ENCODE measurements around the gene PPIG. TPM values are rescaled to one million over a fixed set of nuclear protein-coding genes. Genes with fewer than 3 reads are reported as not detected.
"Not testable (repeated sequence)": the region's sequence is repeated elsewhere in the genome, so short reads cannot be mapped to it uniquely, and the experiment has no call there.

Gene PPIG
- total RNA-seq, 1 donor from 2014 or later, result 25.6 TPM

- Histone ChIP-seq H3K36me3 (ENCODE audit: control insufficient read depth in 3 of 3, insufficient read depth in 3 of 3, low read length in 3 of 3) (no peaks in the 10 kb centered on the region), H3K27me3 (ENCODE audit: control insufficient read depth in 3 of 3, insufficient read depth in 3 of 3, low read length in 3 of 3) (no peaks in the 10 kb centered on the region), H3K9me3 (ENCODE audit: control insufficient read depth in 3 of 3, low read length in 3 of 3) (no peaks in the 10 kb centered on the region), H3K27ac (ENCODE audit: low read depth, low read length) (no peak overlapping the region), H3K4me1 (ENCODE audit: control insufficient read depth in 3 of 3, insufficient read depth in 3 of 3, low read length in 3 of 3) (no peaks in the 10 kb centered on the region), H3K9ac (ENCODE audit: low read depth in 1 of 3, low read length in 3 of 3) (no peak overlapping the region), H3K4me3 (ENCODE audit: low read length in 3 of 3) (no peak overlapping the region)
These were observed 86.8 kb downstream of the PPIG start for GRCh38 chr2:169670937-169671336.

GRCh38 chr2:169672406-169672805, 88.3 kb downstream of the PPIG start:
- Histone ChIP-seq H3K9ac (ENCODE audit: low read depth in 1 of 3, low read length in 3 of 3) (no peak overlapping the region), H3K27me3 (ENCODE audit: control insufficient read depth in 3 of 3, insufficient read depth in 3 of 3, low read length in 3 of 3) (no peaks in the 10 kb centered on the region), H3K36me3 (ENCODE audit: control insufficient read depth in 3 of 3, insufficient read depth in 3 of 3, low read length in 3 of 3) (no peaks in the 10 kb centered on the region), H3K27ac (ENCODE audit: low read depth, low read length) (no peak overlapping the region), H3K4me3 (ENCODE audit: low read length in 3 of 3) (no peak overlapping the region), H3K4me1 (ENCODE audit: control insufficient read depth in 3 of 3, insufficient read depth in 3 of 3, low read length in 3 of 3) (no peaks in the 10 kb centered on the region), H3K9me3 (ENCODE audit: control insufficient read depth in 3 of 3, low read length in 3 of 3) (no peaks in the 10 kb centered on the region)

- Histone ChIP-seq H3K9ac (ENCODE audit: low read depth in 1 of 3, low read length in 3 of 3) (no peak overlapping the region), H3K27ac (ENCODE audit: low read depth, low read length) (no peak overlapping the region), H3K4me3 (ENCODE audit: low read length in 3 of 3) (no peak overlapping the region), H3K36me3 (ENCODE audit: control insufficient read depth in 3 of 3, insufficient read depth in 3 of 3, low read length in 3 of 3) (no peaks in the 10 kb centered on the region), H3K9me3 (ENCODE audit: control insufficient read depth in 3 of 3, low read length in 3 of 3) (no peaks in the 10 kb centered on the region), H3K27me3 (ENCODE audit: control insufficient read depth in 3 of 3, insufficient read depth in 3 of 3, low read length in 3 of 3) (no peaks in the 10 kb centered on the region), H3K4me1 (ENCODE audit: control insufficient read depth in 3 of 3, insufficient read depth in 3 of 3, low read length in 3 of 3) (no peaks in the 10 kb centered on the region)
These were observed 89.0 kb downstream of the PPIG start for GRCh38 chr2:169673106-169673505.

DNA sequence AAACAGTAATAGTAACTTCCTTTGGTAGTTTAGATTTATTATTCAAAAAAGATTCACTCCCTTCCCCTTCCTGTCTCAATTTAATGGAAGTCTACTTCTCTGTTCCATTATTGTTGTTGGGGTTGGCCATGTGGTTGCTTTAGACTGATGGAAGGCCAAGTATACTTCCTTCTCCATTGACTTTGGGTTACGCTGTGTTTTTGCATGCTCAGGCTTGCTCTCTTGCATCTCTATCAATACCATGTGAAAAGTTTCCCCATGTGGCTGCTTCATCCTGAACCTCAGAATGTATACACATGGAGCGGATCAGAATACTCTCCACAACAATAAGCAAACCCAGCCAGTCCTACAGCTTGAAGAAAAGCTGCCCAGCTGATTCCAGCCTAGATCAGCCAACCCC, 89.8 kb downstream of the PPIG start:
- no peaks in the 10 kb centered on the region for H3K9me3 ChIP-seq (ENCODE audit: control insufficient read depth in 3 of 3, low read length in 3 of 3)
- no peak overlapping the region for H3K4me3 ChIP-seq (ENCODE audit: low read length in 3 of 3)
- no peak overlapping the region for H3K27ac ChIP-seq (ENCODE audit: low read depth, low read length)
- H3K9ac ChIP-seq (ENCODE audit: low read depth in 1 of 3, low read length in 3 of 3), result no peak overlapping the region
- no peaks in the 10 kb centered on the region for H3K27me3 ChIP-seq (ENCODE audit: control insufficient read depth in 3 of 3, insufficient read depth in 3 of 3, low read length in 3 of 3)
- no peaks in the 10 kb centered on the region for H3K4me1 ChIP-seq (ENCODE audit: control insufficient read depth in 3 of 3, insufficient read depth in 3 of 3, low read length in 3 of 3)
- no peaks in the 10 kb centered on the region for H3K36me3 ChIP-seq (ENCODE audit: control insufficient read depth in 3 of 3, insufficient read depth in 3 of 3, low read length in 3 of 3)

DNA sequence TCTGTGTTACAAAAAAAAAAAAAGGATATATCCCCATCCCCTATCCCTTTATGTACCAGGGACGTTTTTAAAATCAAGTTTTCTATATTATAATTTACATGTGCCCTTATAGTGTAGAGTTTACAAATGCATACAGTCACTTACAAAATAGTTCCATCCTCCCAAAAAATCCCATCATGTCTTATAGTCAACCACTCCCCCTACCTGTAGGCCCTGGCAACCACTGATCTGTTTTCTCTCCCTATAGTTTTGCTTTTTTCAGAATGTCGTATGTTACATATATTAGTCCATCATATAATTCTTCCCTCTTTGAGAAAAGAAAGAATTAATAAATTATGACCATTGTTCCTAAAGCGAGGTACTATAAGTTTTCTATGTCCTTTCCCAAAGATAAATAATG, 92.2 kb downstream of the PPIG start:
- Histone ChIP-seq H3K4me1 (ENCODE audit: control insufficient read depth in 3 of 3, insufficient read depth in 3 of 3, low read length in 3 of 3) (no peaks in the 10 kb centered on the region), H3K27ac (ENCODE audit: low read depth, low read length) (no peak overlapping the region), H3K27me3 (ENCODE audit: control insufficient read depth in 3 of 3, insufficient read depth in 3 of 3, low read length in 3 of 3) (no peaks in the 10 kb centered on the region), H3K4me3 (ENCODE audit: low read length in 3 of 3) (no peak overlapping the region), H3K9me3 (ENCODE audit: control insufficient read depth in 3 of 3, low read length in 3 of 3) (no peaks in the 10 kb centered on the region), H3K36me3 (ENCODE audit: control insufficient read depth in 3 of 3, insufficient read depth in 3 of 3, low read length in 3 of 3) (no peaks in the 10 kb centered on the region), H3K9ac (ENCODE audit: low read depth in 1 of 3, low read length in 3 of 3) (no peak overlapping the region)

GRCh38 chr2:169676850-169677249, 92.7 kb downstream of the PPIG start:
- Histone ChIP-seq H3K27ac (ENCODE audit: low read depth, low read length) (no peak overlapping the region), H3K27me3 (ENCODE audit: control insufficient read depth in 3 of 3, insufficient read depth in 3 of 3, low read length in 3 of 3) (no peaks in the 10 kb centered on the region), H3K4me1 (ENCODE audit: control insufficient read depth in 3 of 3, insufficient read depth in 3 of 3, low read length in 3 of 3) (no peaks in the 10 kb centered on the region), H3K36me3 (ENCODE audit: control insufficient read depth in 3 of 3, insufficient read depth in 3 of 3, low read length in 3 of 3) (no peaks in the 10 kb centered on the region), H3K9ac (ENCODE audit: low read depth in 1 of 3, low read length in 3 of 3) (no peak overlapping the region), H3K4me3 (ENCODE audit: low read length in 3 of 3) (no peak overlapping the region), H3K9me3 (ENCODE audit: control insufficient read depth in 3 of 3, low read length in 3 of 3) (no peaks in the 10 kb centered on the region)

GRCh38 chr2:169683054-169683424, 98.9 kb downstream of the PPIG start:
- Histone ChIP-seq H3K9me3 (ENCODE audit: control insufficient read depth in 3 of 3, low read length in 3 of 3) (no peaks in the 10 kb centered on the region), H3K27me3 (ENCODE audit: control insufficient read depth in 3 of 3, insufficient read depth in 3 of 3, low read length in 3 of 3) (no peaks in the 10 kb centered on the region), H3K36me3 (ENCODE audit: control insufficient read depth in 3 of 3, insufficient read depth in 3 of 3, low read length in 3 of 3) (no peaks in the 10 kb centered on the region), H3K9ac (ENCODE audit: low read depth in 1 of 3, low read length in 3 of 3) (no peak overlapping the region), H3K4me3 (ENCODE audit: low read length in 3 of 3) (no peak overlapping the region), H3K27ac (ENCODE audit: low read depth, low read length) (no peak overlapping the region), H3K4me1 (ENCODE audit: control insufficient read depth in 3 of 3, insufficient read depth in 3 of 3, low read length in 3 of 3) (no peaks in the 10 kb centered on the region)

DNA sequence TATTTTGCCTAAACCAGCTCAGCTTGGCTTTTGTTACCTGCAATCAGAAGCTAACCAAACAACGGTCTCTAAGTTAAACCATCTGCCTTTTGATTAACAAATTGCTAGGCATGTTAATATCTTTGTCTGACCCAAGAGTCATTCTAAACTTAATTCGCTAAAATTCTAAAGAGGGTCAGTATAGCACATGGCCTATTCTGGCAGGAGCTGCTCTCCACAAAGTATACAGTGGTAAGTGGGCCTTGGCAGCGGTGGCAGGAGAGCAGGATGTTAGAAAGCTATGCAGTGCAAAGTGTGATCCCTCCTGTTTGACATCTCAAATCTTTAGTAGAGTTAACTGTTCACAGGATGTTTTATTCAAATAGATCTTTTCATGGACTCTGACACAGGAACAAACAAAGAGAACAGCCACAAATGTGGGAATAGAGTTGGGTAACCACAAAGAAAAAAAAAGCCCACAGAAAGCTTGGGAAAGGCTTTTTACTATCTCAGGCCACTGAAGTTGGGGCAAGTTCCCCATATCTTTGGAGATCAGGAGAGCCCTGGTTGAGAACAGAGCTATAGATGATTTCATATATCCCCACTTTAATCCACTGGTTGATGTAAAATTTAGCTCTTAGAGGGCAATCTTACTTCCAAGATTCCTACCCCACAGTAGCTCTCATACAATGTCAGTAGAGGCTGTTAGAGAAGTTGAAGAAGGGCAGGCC, 99.4 kb downstream of the PPIG start:
- no peaks in the 10 kb centered on the region for H3K36me3 ChIP-seq (ENCODE audit: control insufficient read depth in 3 of 3, insufficient read depth in 3 of 3, low read length in 3 of 3)
- H3K4me1 ChIP-seq (ENCODE audit: control insufficient read depth in 3 of 3, insufficient read depth in 3 of 3, low read length in 3 of 3), result no peaks in the 10 kb centered on the region
- no peak overlapping the region for H3K9ac ChIP-seq (ENCODE audit: low read depth in 1 of 3, low read length in 3 of 3)
- H3K4me3 ChIP-seq (ENCODE audit: low read length in 3 of 3), result no peak overlapping the region
- no peaks in the 10 kb centered on the region for H3K27me3 ChIP-seq (ENCODE audit: control insufficient read depth in 3 of 3, insufficient read depth in 3 of 3, low read length in 3 of 3)
- no peaks in the 10 kb centered on the region for H3K9me3 ChIP-seq (ENCODE audit: control insufficient read depth in 3 of 3, low read length in 3 of 3)
- no peak overlapping the region for H3K27ac ChIP-seq (ENCODE audit: low read depth, low read length)

DNA sequence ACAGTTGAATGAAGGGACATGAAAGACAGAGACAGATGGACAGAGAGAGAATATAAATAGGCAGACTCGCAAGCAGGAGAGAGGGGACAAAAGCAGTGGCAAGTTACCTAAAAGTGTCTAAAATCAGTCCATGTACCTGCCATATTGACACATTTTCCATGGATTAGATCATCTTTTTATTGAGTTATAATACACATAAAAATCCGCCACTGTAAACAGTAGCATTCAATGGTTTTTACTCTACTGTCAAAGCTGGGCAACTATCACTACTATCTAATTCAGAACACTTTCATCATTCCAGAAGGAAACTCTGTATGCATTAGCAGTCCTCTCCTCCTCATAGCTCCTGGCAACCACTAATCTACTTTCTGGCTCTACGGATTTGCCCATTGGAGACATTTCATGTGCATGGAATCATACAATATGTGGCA, 100.0 kb downstream of the PPIG start:
- Histone ChIP-seq H3K27me3 (ENCODE audit: control insufficient read depth in 3 of 3, insufficient read depth in 3 of 3, low read length in 3 of 3) (no peaks in the 10 kb centered on the region), H3K27ac (ENCODE audit: low read depth, low read length) (no peak overlapping the region), H3K4me3 (ENCODE audit: low read length in 3 of 3) (no peak overlapping the region), H3K36me3 (ENCODE audit: control insufficient read depth in 3 of 3, insufficient read depth in 3 of 3, low read length in 3 of 3) (no peaks in the 10 kb centered on the region), H3K9ac (ENCODE audit: low read depth in 1 of 3, low read length in 3 of 3) (no peak overlapping the region), H3K9me3 (ENCODE audit: control insufficient read depth in 3 of 3, low read length in 3 of 3) (no peaks in the 10 kb centered on the region), H3K4me1 (ENCODE audit: control insufficient read depth in 3 of 3, insufficient read depth in 3 of 3, low read length in 3 of 3) (no peaks in the 10 kb centered on the region)

DNA sequence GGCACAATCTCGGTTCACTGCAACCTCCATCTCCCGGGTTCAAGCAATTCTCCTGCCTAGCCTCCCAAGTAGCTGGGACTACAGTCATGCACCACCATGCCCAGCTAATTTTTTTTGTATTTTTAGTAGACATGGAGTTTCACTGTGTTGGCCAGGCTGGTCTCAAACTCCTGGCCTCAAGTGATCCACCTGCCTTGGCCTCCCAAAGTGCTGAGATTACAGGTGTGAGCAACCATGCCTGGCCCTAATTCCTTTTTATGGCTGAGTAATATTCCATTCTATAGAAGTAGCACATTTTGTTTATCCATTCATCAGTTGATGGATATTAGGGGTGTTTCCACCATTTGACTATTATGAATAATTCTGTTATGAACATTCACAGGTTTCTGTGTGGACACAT, 100.6 kb downstream of the PPIG start:
- not testable (repeated sequence) for H3K4me3 ChIP-seq (ENCODE audit: low read length in 3 of 3); H3K4me1 ChIP-seq (ENCODE audit: control insufficient read depth in 3 of 3, insufficient read depth in 3 of 3, low read length in 3 of 3); H3K9ac ChIP-seq (ENCODE audit: low read depth in 1 of 3, low read length in 3 of 3); H3K9me3 ChIP-seq (ENCODE audit: control insufficient read depth in 3 of 3, low read length in 3 of 3); H3K27ac ChIP-seq (ENCODE audit: low read depth, low read length); H3K36me3 ChIP-seq (ENCODE audit: control insufficient read depth in 3 of 3, insufficient read depth in 3 of 3, low read length in 3 of 3); H3K27me3 ChIP-seq (ENCODE audit: control insufficient read depth in 3 of 3, insufficient read depth in 3 of 3, low read length in 3 of 3)
